GM19452 (cell line): ENCODE data around the gene MAMDC2.
"Not testable (repeated sequence)": the region's sequence is repeated elsewhere in the genome, so short reads cannot be mapped to it uniquely, and the experiment has no call there.

Source experiments
- ATAC-seq: cut with Tn5 transposase; IDR thresholded peaks from one replicate; pipeline ENCODE4 v1.9.1; 2021; ENCODE audit not compliant: unreplicated experiment

The MAMDC2 gene

DNA sequence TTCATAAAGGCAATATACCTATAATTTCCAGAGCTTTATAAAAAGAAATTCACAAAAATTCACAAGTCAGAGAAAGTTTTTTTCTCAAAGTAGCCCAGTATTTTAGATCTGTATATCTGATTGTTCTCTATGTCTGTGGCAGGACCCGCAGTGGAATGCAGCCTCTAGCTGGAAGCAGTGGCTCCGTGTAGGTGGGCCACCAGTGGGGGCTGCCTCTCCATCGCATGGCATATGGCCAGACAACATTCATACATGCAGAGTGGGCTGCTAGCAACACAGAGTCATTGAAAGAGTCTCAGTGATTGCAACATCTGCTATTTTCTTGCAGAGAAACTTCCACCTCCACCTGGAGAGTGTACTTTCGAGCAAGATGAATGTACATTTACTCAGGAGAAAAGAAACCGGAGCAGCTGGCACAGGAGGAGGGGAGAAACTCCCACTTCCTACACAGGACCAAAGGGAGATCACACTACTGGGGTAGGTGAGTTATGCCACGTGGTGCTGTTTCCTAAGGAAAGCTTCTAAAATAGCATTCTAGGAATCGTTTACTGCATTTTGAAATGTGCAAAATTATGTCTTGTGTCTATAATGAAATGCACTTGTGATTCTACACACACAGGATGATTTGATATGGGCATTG lies 126.6 kb downstream of the MAMDC2 start:
- ATAC-seq: no peak

DNA sequence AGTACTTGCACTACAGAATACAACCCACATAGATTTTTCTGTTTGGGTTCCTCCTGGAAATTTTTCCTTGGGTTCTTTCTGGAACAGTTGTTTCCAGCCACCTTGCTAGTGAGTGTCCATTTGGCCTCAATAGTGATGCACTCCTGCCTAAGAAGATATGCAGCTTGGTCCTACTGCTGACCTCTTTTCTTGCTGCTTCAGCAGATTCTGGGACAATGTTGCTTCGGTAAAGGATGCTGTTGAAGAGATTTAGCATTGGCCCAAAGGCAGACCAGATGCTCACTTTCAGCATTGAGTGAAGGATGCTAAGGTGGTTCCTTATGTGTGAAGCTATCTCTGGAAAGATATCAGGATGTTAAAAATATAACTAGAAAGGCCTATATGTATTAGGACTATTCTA lies 128.9 kb downstream of the MAMDC2 start:
- ATAC-seq: no peak

DNA sequence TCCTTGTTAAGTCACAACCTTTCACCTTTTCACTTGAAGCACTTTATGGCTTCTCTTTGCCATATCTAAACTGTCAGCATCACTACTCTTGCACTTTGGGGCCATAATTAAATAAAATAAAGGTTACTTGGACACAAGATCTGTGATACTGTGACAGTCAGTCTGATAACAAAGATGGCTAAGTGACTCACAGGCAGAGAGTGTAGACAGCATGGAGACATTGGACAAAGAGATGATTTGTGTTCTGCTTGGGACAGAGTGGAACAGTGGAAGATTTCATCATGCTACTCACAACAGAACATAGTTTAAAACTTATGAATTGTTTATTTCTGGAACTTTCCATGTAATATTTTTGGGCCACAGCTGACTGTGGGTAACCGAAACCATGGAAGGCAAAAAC lies 133.5 kb downstream of the MAMDC2 start:
- ATAC-seq: no peak

DNA sequence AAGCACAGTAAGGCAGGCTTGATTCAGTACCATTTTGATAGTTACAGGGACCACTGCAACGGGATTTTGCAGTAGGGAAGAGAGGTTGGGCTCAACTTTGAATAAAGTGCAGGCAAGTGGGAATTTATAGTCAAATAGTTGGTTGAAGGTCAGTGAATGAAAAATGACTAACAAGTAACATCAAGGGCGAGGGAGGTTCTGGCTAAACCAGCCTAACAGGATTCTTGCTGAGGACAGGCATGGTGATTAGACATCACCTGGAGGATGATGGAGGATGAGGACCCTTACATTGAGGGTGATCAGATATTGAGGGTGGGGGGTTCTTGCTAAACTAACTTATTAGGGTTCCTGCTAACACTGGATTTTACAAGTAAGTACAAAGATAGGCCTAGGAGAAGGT lies 149.1 kb downstream of the MAMDC2 start:
- ATAC-seq: no peak

DNA sequence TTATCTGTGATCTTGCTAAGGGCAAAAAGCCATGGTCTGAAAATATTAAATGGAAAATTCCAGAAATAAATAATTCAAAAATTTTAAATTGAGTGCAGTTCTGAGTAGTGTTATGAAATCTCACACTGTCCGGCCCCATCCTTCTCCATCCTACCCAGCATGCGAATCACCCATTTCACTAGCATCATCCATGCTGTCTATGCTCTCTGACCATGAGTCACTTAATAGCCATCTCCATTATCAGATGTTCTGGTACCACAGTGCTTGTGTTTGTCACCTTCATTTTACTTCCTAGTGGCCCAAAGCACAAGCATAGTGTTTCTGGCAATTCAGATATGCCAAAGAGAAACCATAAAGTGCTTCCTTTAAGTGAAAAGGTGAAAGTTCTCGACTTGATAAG lies 151.8 kb downstream of the MAMDC2 start:
- ATAC-seq: no peak

DNA sequence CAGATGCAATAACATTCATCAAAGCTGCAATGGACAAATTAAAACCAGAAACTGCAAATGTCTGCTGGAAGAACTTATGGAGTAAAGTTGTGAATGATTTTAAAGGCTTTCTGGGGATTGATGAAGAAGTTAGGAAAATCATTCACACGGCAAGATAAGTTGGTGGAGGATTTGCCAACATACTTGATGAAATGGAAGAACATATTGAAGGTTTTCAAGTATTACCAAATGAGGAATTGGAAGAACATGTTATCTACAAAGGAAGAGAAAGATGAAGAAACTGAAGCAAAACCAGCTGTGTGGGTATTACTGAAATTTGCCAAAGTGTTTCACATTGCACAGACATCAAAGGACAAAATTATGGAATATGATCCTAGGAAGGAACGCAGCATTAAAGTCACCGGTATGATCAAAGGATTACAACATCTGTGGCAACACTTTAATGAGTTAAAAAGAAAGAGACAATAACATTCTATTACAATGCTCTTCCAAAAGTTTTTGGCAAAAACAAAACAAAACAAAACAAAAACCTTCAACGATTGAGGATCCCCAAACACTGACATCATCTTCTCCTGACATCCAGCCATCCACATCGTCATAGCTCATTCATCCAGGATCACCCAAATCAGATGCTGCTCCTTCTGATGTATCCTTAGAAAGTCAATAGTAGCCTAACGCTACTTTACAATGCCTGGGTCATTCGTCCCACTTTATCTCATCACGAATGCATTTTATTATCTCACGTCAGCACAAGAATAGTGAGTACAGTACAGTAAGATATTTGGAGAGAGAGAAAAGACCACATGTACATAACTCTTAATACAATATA lies 153.8 kb downstream of the MAMDC2 start:
- no peak for ATAC-seq

DNA sequence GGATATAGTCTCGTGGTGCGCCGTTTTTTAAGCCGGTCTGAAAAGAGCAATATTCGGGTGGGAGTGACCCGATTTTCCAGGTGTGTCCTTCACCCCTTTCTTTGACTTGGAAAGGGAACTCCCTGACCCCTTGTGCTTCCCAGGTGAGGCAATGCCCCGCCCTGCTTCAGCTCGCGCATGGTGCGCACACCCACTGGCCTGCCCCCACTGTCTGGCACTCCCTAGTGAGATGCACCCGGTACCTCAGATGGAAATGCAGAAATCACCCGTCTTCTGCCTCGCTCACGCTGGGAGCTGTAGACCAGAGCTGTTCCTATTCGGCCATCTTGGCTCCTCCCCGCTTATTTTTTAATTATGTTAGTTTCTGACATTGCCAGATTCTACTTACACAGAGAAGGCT lies 161.1 kb downstream of the MAMDC2 start:
- not testable (repeated sequence) for ATAC-seq

DNA sequence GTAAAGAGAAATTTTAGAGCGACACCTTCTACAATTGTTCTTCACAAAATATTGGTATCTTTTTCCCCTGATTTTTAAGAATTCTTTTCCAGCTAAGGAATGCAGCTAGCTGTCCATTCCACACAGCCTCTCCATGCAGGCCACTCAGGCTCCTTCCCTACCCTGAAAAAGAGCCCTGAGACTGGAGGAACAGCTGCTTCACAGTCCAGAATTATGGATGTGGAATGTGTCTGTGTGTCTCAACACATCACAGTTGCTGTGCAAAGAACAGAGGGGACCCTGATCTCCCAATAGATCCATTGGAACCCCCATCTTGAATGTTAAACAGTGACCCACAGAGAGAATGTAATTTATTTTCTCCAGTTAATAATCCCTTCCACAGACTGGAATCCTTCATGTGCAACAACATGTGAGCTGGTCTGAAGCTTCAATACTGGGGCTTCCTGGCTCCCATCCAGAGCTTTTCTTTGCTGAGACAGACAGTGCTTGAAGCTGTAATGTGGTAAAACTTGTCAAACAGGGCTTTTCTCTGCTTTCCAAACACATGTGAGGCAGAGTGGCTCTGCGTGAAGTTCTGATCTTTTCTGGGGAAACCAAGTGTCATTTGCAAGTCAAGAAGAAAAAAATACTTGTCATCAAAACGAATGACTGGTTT lies 161.8 kb downstream of the MAMDC2 start:
- no peak for ATAC-seq

DNA sequence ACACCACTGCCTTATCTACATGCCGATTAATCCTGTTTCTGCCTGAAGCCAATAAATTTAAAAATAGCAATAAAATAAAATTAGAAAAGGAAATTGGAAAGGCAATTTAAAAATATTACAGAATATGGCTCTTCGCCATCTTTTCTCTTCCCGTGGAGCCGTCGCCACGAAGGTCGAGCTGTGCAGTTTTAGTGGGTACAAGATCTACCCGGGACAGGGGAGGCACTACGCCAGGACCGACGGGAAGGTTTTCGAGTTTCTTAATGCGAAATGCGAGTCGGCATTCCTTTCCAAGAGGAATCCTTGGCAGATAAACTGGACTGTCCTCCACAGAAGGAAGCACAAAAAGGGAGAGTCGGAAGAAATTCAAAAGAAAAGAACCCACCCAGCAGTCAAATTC lies 173.4 kb downstream of the MAMDC2 start:
- no peak for ATAC-seq

DNA sequence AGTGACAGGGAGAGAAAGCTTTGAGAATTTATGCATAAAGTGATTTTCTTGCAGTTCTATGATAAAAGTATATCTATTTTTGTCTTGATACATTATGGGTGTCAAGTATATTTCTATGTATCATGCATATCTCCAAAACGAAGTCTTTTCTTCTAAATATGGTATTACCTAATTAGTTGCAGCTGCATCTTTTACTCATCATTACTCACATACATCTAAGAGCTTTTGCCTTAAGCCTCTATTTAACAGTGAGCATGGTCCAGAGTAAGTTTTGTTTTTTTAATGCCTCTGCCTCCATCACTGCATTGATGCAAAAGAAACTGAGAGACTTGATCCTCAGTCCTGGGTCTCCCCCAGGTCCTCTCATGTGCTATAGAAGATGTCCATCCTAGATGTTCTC lies 175.1 kb downstream of the MAMDC2 start:
- no peak for ATAC-seq

DNA sequence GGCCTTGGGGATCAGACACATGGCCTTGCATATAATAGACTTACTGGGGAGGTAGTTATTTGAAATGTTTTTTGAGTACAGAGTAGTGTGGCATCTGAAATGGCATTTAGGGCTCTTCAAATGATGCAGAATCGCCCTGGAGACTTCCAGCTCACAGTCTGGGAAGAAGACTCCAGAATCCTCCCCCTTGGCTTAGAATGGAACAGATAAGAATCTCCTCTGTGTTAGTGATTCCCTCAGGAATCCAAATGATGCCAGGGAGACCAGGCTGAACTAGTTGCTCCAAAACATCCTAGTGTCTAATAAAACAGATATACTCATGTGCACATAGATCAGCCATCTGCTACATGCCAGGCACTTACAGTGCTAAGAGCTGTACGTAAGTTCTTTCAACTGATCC lies 176.6 kb downstream of the MAMDC2 start:
- ATAC-seq: no peak

DNA sequence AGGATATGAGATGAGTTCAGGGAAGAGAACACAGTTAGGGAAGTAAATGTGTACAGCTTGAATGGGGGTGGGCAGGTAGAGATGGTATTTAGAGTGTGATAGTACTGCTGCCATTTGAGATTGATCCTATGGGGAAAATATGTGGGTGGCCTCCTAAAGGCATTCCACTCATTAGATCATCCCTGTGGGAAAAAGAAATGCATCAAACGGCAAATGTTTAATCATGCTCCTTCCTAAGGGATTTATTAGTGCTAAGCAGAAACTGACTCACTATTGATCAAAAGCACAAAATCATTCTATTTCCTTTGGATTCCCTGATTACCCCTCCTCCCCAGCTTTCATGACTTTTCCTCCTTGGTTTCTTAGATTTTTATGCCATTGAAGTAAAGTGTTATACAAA lies 178.7 kb downstream of the MAMDC2 start:
- no peak for ATAC-seq

DNA sequence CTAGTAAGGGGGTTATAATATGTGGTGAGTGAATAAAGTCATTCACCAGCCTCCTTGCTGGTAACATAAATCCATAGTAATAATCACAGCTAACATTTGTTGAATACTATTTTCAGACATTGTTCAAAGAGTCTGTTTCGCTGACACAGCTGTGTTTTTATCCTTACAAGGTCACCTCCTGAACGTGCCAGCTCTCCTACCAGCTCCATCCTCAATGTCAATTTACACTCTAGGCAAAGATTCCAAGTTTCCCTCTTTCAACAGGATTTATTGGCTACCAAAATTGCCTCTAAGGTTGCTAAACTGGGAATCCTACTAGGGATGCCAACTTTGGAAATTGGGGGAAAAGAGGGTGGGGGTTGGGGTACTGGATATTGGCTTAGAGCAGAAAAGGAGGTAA lies 184.5 kb downstream of the MAMDC2 start:
- ATAC-seq: no peak

DNA sequence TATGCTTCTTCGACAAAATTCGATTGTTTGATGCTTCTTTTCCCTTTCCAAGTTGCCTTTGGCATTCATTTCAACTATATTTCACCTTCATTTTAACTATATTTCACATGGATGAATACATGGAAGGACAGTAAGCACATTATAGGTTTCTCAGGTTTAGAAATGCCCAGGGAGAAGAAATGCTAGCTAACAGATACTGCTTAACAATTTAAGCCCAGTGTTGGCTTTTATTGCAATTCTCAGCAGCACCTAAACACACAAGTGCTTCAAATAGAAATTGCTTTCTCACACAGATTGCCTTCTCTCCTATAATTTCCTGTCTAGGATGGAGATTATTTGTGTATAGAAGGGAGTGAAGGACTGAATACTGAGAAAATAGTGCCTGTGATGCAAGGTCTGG lies 185.0 kb downstream of the MAMDC2 start:
- ATAC-seq: no peak

DNA sequence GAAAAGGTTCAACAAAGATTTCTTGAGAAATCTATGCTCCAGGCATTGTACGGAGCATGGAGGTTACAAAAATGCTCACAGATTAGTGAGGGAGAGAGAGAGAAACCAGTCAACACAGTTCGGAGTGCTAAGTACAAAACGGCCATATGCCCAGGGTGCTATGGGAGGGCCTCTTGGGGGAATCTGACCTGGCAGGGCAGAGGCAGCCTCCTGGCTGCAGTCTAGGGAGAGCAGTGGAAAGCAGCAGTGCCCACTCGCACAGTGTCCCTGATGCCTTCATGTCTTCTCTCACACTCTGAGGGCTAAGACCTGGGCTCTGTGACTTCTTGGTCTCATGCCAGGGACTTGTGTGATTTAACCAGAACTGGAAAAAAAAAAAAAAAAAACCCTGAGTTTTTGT lies 185.4 kb downstream of the MAMDC2 start:
- ATAC-seq: no peak

DNA sequence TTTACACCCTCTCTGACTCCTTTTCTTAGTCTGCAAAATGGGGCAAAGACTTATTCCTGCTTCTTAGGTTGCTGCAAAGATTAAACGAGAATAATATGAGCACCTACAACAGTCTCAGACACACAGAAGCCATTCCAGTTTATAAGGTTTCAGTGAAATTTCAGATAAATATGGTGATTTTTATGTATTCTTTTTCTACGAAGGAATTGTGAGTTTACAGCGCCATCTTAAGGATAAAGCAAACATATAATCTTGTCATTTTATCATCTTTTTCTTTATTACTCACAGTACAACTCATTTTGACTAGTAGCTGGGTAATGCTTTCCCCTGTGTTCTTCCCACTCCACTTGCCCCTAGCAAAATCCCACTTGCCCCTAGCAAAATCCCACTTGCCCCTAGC lies 185.9 kb downstream of the MAMDC2 start:
- no peak for ATAC-seq

DNA sequence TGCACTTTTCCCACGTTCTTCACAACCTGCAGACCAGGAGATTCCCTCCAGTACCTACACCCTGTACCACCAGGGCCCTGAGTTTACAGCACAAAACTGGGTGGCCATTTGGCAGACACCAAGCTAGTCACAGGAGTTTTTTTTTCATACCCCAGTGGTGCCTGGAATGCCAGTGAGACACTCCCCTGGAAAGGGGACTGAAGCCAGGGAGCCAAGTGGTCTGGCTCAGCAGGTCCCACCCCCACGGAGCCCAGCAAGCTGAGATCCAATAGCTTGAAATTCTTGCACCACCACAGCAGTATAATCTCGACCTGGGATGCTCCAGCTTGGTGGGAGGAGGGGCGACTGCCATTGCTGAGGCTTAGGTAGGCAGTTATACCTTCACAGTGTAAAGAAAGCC lies 188.8 kb downstream of the MAMDC2 start:
- no peak for ATAC-seq

DNA sequence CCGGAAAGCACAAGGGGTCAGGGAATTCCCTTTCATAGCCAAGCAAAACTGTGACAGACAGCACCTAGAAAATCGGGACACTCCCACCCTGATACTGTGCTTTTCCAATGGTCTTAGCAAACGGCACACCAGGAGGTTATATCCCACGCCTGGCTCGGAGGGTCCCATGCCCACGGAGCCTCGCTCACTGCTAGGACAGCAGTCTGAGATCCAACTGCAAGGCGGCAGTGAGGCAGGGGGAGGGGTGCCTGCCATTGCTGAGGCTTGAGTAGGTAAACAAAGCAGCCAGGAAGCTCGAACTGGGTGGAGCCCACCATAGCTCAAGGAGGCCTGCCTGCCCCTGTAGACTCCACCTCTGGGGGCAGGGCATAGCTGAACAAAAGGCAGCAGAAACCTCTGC lies 190.6 kb downstream of the MAMDC2 start:
- ATAC-seq: not testable (repeated sequence)

DNA sequence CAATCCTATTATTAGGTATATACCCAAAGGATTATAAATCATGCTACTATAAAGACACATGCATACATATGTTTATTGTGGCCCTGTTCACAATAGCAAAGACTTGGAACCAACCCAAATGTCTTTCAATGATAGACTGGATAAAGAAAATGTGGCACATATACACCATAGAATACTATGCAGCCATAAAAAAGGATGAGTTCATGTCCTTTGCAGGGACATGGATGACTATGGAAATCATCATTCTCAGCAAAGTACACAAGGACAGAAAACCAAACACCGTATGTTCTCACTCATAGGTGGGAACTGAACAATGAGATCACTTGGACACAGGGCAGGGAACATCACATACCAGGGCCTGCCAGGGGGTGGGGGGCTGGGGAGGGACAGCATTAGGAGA lies 202.3 kb downstream of the MAMDC2 start:
- ATAC-seq: not testable (repeated sequence)

DNA sequence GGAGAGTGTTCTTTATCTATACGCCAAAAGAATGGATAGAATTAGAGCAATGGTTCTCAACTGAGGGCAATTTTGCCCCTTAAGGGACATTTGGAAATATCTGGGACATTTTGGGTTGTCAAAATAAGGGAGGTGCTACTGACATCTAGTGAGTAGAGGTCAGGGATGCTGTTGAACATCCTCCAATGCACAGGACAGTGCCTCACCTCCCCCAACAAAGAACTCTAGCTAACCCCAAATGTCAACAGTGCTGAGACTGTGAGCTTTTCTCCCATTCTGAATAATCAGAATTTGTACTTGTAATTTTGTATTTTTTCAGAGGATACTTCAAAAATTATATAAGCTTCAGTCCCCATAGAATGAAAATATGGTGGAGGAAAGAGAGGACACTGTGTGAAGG lies 206.6 kb downstream of the MAMDC2 start:
- ATAC-seq: no peak

DNA sequence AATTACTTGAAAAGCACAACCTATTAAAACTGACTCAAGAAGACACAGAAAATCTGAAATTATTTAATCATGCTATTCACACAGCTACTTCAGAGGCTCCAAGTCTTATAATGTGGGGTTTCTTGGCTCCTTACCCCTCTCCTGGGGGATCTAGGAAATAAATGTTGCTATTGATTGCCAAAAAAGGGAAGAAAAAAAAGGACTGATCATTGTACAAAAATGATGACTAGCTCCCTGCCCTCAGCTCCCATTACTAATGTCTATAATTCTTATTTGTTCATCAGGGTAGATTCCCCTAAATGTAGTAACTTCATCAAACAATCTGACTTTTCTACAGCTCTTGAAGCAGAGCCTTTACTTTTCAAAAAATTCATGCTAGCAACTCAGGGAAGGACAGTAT lies 211.8 kb downstream of the MAMDC2 start:
- ATAC-seq: no peak

DNA sequence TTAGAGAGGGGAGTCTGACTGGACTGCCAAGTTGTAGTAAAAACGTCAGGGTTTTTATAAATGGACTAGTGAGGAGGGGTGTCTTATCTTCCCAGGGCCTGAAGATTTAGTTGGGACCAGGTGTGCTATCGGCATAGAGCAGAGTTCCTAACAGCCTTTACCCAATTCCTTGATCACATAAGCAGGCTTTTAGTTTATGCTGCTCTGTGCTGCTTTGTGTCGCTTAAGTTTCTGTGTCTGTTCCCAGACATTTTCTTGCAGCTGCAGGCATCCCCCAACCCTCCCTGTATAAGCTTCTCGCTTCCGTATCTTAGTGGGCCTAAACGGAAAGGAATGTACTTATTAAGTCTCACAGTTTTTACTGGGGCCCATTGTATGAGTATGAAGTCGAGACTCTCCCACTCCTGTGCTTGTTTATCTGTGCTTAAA lies 212.5 kb downstream of the MAMDC2 start:
- no peak for ATAC-seq
